LNCaP clone FGC (cell line): ENCODE data around the gene DAGLA.

Experiments
- DNase-seq: peaks from one replicate; pipeline ENCODE4 v3.0.0-alpha.2; 2011; ENCODE audit warnings: low read depth
- H3K4me3 ChIP-seq: 2 replicates; pipeline ENCODE4 v1.5.1; 2011; ENCODE audit warnings: mild to moderate bottlenecking, low read depth, low read length, control low read depth
- TF ChIP-seq, protein P1 (sequence below): IDR thresholded peaks from 2 replicates; pipeline ENCODE4 v1.5.1; 2012; ENCODE audit warnings: mild to moderate bottlenecking; ENCODE audit not compliant: control insufficient read depth, insufficient read depth; ENCODE audit errors: extremely low read depth

Gene DAGLA

DNA sequence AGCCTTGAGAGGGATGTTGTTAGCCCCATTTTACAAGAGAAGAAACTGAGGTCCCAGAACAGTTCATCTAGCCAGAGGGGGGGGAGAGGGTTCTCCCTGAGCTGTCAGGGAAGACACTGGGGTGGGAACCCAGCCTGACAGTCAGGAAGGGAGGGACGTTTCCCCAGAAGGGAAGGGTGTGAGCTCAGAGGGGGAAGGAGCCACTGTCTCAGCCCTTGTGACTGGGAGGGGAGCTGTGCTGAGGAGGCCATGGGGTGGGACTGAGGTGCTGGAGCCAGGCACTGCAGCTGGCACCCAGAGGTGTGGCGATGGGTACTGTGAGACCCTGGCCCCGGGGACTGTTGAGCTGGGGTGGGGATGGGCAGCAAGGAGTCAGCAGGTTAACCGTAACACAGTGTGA is 35.7 kb downstream of the DAGLA start:
- TF ChIP-seq, protein P1, sequence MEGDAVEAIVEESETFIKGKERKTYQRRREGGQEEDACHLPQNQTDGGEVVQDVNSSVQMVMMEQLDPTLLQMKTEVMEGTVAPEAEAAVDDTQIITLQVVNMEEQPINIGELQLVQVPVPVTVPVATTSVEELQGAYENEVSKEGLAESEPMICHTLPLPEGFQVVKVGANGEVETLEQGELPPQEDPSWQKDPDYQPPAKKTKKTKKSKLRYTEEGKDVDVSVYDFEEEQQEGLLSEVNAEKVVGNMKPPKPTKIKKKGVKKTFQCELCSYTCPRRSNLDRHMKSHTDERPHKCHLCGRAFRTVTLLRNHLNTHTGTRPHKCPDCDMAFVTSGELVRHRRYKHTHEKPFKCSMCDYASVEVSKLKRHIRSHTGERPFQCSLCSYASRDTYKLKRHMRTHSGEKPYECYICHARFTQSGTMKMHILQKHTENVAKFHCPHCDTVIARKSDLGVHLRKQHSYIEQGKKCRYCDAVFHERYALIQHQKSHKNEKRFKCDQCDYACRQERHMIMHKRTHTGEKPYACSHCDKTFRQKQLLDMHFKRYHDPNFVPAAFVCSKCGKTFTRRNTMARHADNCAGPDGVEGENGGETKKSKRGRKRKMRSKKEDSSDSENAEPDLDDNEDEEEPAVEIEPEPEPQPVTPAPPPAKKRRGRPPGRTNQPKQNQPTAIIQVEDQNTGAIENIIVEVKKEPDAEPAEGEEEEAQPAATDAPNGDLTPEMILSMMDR: no peak
- H3K4me3 ChIP-seq: no peak overlapping the region
- DNase-seq: no peak

DNA sequence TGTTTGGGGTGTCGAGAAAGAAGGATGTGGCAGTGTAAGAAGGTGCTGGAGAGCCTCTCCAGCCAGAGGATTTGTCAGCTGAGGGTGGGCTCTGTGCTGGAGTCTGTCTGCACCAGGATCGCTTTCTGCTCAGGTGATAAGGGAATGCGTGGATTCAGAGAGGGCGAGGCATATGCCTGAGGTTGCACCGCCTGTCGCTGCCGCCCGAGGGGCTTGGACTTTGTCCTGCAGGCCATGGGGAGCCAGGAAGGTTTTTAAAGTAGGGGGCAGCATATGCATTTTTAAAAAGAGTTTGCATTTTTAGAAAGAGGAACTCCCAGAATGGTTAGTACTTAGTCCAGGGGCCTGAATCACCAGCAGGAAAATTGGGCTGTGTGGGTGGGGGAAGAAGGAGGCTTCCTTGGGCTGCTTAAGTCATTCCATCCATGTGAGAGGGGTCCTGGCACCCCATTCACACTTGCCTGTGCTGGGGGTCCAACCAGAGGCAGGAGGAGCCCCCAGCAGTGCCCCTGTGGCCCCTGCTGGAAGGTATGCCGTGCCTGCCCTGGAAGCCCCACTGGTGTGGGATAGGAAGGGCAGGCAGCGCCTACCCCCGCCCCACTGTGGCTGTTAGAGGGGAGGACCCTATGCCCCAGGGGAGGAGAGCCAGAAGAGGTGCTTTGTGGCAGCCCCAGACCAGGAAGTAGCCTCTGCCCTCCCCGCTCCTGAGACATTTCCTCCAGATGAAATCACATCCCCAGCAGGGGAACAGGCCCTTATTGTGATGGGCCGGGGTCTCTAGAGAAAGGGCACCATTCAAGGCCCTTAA is 36.5 kb downstream of the DAGLA start:
- TF ChIP-seq, protein P1: no peak
- no peak for DNase-seq
- H3K4me3 ChIP-seq: no peak overlapping the region

DNA sequence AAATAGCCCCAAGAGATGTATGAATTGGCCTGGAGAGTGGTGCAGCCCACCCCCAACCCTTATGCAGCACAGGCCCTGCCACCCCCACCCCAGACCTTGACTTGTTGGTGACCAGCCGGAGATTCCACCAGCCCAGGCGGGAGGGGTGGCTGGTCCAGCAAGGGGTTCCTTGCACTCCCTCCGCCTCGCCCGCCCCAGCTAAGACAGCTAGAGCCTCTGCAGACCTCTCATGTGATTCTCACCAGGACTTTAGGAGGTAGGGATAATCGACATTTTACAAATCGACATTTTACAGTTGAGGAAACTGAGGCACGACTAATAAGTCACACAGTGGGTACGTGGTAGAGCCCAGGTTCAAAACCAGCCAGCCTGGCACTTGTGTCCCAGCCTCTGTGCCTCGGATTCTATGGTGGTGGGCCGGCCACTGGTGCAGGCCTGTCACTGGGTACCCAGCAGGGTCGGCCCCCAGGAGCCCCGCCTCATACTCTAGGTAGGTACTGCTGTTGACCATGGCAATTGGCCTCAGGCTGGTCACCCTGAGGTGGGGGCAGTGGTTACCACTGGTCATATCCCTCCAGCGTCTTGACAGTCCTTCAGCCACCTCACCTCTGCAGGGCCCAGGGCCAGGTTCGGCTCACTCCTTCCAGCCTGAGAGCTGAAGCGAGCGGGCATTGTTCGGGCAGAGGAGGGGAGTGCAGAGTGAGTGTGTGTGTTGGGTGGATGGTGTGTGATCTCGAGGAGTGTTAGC is 37.3 kb downstream of the DAGLA start:
- no peak for DNase-seq
- H3K4me3 ChIP-seq: no peak overlapping the region
- TF ChIP-seq, protein P1: no peak

DNA sequence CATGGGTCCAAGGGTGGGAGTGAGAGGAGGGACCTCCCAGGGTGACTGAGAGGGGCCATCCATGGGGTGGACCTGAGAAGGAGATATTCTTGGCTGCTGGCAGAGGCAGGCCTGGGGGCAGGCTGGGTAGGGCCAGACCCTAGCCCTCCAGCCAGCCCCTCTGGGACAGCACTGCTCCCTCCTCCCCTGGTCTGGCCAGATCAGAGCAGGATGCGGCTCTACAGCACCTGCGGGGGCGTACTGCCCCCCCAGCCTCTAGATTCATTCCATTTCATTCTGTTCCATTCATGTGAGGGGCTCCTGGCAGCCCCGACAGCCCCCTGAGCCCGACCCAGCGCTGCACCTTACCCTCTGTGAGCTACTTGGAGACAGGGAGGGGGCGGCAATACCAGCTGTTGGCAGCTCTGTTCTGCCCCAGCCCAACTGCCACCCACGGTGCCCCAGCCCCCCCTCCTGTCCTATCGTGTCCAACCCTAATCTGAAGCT is 37.9 kb downstream of the DAGLA start:
- TF ChIP-seq, protein P1: no peak
- H3K4me3 ChIP-seq: no peak overlapping the region

DNA sequence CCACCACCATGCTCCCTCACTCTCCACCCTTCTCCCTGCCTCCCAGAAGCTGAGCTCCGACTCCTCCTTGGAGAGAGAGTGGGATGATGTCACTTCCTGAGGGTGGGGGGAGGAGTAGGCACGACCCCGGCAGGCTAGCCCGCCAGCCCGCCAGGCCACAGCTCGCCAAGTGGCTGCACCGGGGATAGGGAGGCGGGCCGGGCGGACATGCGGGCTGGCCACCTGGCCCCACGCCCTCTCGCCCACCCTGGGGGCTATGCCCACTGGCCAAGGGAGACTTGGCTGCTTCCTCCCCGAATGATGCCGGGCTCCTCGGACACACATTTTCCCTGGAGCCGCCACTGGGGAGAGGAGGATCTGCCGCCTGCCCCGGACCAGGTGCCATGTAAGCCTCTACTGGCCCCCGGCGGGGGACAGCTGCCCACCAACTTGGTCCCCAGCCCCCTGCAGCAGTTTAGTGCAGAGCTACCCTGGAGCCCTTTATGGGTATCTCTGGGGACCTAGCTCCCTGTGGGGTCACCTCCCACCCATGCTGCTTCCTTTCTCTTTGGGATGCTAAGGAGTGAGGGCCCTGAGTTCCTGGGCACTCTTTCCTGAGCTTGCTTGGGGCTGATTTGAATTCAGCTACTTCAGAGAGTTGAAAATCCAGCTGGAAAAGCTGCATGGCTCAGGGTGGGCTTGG is 38.6 kb downstream of the DAGLA start:
- DNase-seq: no peak
- H3K4me3 ChIP-seq: no peak overlapping the region
- TF ChIP-seq, protein P1: no peak

More for the DNA sequence above, 37.9 kb downstream of the DAGLA start:
- DNase-seq: no peak

DNA sequence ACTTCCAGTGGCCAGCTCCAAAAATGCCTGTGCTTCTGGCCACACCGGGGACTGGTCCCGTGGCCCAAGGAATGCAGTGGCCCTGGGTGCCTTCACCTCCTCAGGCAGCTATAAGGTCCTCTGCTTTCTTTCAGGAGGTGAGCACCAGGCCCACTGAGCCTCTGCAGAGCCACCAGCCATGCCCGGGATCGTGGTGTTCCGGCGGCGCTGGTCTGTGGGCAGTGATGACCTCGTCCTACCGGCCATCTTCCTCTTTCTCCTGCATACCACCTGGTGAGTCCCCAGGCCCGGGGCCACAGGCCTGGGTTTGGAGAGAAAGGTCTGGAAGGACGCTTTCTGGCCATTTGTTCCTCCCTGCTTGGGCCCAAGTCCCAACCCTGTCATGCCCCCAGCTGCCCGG is 39.8 kb downstream of the DAGLA start:
- no peak overlapping the region for H3K4me3 ChIP-seq
- TF ChIP-seq, protein P1: no peak
- DNase-seq: no peak
